HG02798 (cell line): Measurements from ENCODE around the gene LTV1.
"Not testable (repeated sequence)": the region's sequence is repeated elsewhere in the genome, so short reads cannot be mapped to it uniquely, and the experiment has no call there.

Source experiments
- ATAC-seq: cut with Tn5 transposase; IDR thresholded peaks from one replicate; pipeline ENCODE4 v1.9.1; 2021; ENCODE audit warnings: mild to moderate bottlenecking; ENCODE audit not compliant: unreplicated experiment, poor library complexity

Gene LTV1

GRCh38 chr6:143840595-143841265, 2.4 kb upstream of the LTV1 start:
- ATAC-seq, result no peak

DNA sequence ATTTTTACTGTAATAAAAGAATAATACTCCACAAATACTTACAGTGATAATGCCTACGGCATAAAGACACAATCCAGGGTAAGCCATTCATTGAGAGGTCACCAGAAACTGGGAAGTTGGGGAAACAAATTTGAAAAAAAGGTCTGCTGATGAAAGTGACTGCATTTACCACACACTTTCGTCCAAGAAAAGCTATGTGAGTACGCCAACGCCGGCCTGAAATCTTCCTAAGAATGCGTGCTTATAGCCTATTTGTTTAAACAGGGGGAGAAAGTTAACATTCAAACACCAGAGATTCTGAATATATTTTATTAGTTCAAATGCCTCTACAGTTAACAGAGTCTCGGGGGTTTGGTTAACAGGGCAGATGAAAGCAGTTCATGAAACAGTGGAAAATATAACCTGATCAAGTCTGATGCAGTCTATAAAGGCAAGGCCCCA, 657 bp upstream of the LTV1 start:
- ATAC-seq, result no peak

GRCh38 chr6:143843677-143843999, 500 bp downstream of the LTV1 start:
- ATAC-seq, result peak; percentile 1

- ATAC-seq, result no peak
Observed at GRCh38 chr6:143844006-143844405, 868 bp downstream of the LTV1 start.

- no peak for ATAC-seq
Observed at GRCh38 chr6:143845033-143845432, 1.9 kb downstream of the LTV1 start.

GRCh38 chr6:143851706-143852105, 8.6 kb downstream of the LTV1 start:
- not testable (repeated sequence) for ATAC-seq

DNA sequence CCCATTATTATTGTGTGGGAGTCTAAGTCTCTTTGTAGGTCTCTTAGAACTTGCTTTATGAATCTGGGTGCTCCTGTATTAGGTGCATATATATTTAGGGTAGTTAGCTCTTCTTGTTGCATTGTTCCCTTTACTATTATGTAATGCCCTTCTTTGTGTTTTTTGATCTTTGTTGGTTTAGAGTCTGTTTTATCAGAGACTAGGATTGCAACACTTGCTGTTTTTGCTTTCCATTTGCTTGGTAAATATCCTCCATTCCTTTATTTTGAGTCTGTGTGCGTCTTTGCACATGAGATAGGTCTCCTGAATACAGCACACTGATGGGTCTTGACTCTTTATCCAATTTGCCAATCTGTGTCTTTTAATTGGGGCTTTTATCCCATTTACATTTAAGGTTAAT, 11.9 kb downstream of the LTV1 start:
- not testable (repeated sequence) for ATAC-seq

DNA sequence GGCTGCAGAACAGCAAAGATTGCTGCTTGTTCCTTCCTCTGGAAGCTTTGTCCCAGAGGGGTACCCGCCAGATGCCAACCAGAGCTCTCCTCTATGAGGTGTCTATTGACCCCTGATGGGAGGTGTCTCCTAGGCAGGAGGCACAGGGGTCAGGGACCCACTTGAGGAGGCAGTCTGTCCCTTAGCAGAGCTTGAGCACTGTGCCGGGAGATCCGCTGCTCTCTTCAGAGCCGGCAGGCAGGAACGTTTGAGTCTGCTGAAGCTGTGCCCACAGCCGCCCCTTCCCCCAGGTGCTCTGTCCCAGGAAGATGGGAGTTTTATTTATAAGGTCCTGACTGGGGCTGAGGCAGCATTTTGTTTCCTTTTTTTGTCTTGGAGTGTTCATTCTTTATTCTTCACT, 13.6 kb downstream of the LTV1 start:
- not testable (repeated sequence) for ATAC-seq

GRCh38 chr6:143857651-143858050, 14.5 kb downstream of the LTV1 start:
- ATAC-seq, result no peak

DNA sequence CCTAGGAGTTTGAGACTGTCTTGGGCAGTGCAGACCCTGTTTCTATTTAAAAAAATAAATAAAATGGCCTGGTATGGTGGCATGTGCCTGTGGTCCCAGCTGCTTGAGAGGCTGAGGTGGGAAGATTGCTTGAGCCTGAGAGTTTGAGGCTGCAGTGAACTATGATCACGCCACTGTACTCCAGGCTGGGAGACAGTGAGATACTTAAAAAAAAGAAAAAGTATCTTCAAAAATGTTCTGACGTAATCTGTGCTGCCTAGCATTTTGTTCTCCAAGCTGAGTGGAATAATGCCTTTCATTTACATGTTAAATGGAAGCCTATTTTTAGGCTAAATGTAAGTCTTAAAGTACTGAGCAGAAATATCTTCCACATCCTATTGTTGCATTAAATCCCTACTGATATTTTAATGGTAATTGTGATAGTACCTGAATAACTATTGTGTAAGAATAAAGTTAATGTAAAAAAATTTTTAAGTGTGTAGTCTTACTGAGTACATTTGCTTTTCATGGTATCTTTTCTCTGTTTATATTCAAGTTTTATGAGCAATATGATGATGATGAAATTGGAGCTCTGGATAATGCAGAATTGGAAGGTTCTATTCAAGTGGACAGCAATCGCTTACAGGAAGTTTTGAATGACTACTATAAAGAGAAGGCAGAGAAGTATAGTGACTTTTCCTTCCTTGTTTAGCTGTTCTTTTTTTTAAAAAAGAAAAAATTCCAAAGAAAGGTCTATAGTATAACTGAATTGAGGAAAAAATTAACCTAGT, 16.9 kb downstream of the LTV1 start:
- ATAC-seq, result no peak

DNA sequence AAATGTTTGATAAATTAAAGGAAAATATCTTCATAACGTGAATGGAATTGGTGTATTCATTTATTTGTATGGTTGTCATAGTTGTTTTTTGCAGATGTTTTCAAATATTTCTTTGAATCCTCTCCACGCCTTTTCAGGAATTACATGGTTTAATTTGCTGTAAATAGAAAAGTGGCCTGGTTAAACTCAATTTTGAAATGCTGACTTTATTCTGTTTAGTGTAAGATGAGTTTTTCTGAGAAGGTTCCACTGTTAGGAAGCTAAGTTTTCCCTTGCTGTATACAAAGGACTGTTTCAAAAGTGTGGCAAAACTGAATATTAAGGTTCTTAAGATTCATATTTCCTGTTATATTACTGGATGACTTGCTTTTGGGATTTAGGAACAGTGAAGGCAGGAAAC, 20.6 kb downstream of the LTV1 start:
- ATAC-seq, result no peak

- ATAC-seq, result no peak
Observed at GRCh38 chr6:143864234-143864633, 21.1 kb downstream of the LTV1 start, which contains the start of gene ZC2HC1B. TSS of gene ZC2HC1B (plus strand) at chr6:143864474. CDS start at chr6:143864540, 66 bp downstream.

- ATAC-seq, result no peak
Observed at GRCh38 chr6:143867236-143867635, 24.1 kb downstream of the LTV1 start.

DNA sequence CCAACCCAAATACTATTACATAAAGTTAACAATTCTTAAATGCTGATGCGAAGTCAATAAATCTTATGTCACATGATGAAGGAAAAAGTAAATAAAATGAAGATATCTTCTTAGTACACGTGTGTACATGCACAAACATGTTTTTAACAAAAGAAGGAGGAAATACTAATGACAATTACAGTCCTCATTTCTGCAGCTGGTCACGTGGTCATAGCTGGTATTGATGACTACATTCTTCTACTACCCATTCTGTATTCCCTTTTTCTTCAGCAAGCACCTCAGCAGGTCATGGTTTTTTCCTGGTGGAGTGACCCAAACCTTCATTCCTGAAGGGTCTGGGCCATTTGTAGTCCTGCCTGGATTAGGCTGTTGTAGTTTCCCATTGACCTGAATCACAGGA, 25.7 kb downstream of the LTV1 start:
- ATAC-seq, result not testable (repeated sequence)

- not testable (repeated sequence) for ATAC-seq
Observed at GRCh38 chr6:143871202-143871730, 28.1 kb downstream of the LTV1 start.

- ATAC-seq, result peak; percentile 95
Observed at GRCh38 chr6:143872201-143872600, 29.1 kb downstream of the LTV1 start.

GRCh38 chr6:143873600-143873999, 30.5 kb downstream of the LTV1 start:
- not testable (repeated sequence) for ATAC-seq

DNA sequence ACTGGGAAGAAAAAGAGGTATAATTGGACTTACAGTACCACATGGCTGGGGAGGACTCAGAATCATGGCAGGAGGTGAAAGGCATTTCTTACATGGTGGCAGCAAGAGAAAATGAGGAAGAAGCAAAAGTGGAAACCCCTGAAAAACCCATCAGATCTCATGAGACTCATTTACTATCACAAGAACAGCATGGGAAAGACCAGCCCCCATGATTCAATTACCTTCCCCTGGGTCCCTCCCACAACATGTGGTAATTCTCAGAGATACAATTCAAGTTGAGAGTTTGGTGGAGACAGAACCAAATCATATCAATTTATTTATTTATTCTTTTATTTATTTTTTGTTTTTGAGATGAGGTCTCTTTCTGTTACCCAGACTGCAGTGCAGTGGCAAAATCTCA, 31.4 kb downstream of the LTV1 start:
- not testable (repeated sequence) for ATAC-seq

DNA sequence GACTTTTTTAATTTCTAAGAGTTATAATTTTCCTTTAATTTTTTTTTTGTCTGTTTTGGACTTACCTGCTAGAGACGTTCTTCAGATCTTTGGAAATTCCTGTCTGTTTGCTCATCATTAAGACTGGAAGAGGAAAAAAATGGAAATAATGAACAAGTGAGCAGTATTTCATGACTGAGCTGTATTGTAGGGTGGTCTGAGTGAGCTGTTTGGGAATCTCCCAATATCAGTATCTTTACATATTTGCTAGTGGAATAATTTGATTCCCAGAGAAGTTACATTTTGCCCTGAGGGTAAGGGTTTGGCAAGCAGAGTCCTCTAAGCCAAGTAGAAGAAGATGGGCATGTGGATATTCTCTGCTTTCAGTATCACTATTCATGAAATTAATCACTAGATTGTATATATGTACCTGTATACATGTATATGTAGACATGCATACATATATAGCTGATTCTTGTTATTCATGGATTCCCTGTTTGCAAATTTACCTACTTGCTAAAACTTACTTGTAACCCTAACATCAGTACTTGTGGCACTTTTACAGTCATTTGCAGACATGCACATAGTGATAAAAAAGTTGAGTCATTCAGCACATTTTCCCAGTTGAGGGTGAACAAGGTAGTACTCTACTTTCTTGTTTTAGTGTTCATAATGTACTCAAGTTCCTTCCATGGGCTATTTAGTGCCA, 34.6 kb downstream of the LTV1 start:
- no peak for ATAC-seq

DNA sequence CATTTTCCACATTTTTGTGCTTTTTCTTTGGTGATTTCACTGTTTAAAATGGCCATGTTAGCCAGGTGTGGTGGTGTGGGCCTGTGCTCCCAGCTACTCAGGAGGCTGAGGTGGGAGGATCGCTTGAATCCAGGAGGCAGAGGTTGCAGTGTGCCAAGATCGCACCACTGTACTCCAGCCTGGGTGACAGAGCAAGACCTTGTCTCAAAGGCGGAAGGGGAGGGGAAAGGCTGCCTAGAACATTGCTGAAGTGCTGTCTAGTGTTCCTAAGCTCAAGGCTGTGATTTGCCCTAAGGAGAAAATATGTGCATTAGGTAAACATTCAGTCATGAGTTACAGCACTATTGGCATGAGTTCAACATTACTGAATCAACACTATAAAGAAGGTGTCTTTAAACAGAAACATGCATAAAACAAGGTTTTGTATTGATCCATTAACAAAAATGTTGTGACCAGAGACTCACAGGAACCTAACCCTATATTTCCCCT, 35.2 kb downstream of the LTV1 start:
- no peak for ATAC-seq

GRCh38 chr6:143880412-143880811, 37.3 kb downstream of the LTV1 start:
- ATAC-seq, result no peak
